GM12865 (cell line): ENCODE results near the gene ZNF280D.

ENCODE experiments used
- DNase-seq: peaks from one replicate; pipeline ENCODE4 v3.0.0; 2010; ENCODE audit warnings: low read depth
- H3K4me3 ChIP-seq: 2 replicates; pipeline ENCODE4 v1.5.1; 2011; ENCODE audit warnings: mild to moderate bottlenecking, low read depth, low read length, control low read depth
- TF ChIP-seq, protein P1 (sequence below): IDR thresholded peaks from 2 replicates; pipeline ENCODE4 v1.5.1; 2011; ENCODE audit warnings: low read length, control low read depth, low read depth, inconsistent platforms; ENCODE audit not compliant: insufficient read depth; ENCODE audit errors: missing control alignments

Gene ZNF280D

DNA sequence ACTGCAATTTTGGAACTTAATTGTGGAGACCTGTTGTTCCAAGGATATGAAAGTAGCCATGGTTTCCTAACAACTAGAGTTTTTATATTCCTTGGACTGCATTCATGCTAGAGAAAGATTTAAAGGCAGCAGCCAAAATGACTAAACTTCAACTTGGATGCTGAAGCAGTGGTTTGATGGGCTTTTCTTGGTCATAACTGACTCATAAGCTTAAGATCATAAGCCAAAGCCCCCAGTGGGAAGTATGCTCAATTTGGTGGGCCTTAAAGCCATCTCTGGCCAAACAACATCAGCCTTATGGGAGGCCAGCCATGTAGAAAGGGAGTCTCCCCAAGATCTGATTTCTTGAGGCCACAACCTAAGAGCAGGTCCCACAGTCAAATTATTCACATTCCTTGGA is 80.2 kb downstream of the ZNF280D start:
- DNase-seq, result no peak
- no peak overlapping the region for H3K4me3 ChIP-seq
- TF ChIP-seq, protein P1, sequence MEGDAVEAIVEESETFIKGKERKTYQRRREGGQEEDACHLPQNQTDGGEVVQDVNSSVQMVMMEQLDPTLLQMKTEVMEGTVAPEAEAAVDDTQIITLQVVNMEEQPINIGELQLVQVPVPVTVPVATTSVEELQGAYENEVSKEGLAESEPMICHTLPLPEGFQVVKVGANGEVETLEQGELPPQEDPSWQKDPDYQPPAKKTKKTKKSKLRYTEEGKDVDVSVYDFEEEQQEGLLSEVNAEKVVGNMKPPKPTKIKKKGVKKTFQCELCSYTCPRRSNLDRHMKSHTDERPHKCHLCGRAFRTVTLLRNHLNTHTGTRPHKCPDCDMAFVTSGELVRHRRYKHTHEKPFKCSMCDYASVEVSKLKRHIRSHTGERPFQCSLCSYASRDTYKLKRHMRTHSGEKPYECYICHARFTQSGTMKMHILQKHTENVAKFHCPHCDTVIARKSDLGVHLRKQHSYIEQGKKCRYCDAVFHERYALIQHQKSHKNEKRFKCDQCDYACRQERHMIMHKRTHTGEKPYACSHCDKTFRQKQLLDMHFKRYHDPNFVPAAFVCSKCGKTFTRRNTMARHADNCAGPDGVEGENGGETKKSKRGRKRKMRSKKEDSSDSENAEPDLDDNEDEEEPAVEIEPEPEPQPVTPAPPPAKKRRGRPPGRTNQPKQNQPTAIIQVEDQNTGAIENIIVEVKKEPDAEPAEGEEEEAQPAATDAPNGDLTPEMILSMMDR, result no peak

DNA sequence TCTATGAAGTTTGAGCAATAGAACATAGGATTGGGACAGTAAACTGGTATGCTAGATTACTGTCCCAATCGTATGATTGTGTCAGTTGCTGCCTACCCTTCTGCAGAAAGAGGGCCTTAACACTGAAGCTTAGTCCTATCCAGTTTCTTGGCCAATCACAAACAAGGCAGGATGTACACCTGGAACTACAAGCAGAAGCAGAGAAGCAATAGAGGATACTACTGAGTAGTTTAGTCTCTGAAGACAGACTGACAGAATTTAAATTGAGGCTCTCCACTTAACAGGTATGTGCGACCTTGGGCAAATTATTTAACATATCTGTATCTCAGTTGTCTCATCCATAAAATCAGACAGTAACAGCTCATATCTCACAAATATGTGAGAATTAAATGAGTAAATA is 85.0 kb downstream of the ZNF280D start:
- TF ChIP-seq, protein P1, result no peak
- no peak overlapping the region for H3K4me3 ChIP-seq
- DNase-seq, result no peak

DNA sequence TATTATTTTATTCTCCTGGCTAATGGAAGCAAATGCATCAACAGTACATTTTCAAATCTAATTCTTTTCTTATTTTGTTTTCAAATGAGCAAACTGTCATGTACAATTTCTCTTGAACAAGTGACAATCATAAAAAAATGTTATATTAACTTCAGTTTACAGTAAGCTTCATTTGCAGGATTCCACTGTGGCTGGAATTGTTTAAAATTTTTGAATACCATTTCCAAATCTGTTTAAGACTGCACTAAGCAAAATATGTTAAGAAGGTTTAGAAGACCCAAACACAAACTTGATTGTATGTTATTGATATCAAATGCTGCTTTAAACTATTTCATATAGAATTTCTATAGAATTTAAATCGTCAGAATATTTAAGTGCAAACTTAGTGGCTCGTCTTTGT is 92.8 kb downstream of the ZNF280D start:
- no peak overlapping the region for H3K4me3 ChIP-seq
- no peak for DNase-seq
- TF ChIP-seq, protein P1, result no peak

- no peak for DNase-seq
- TF ChIP-seq, protein P1, result no peak
- no peak overlapping the region for H3K4me3 ChIP-seq
Measured at GRCh38 chr15:56640127-56640526, 93.2 kb downstream of the ZNF280D start.

DNA sequence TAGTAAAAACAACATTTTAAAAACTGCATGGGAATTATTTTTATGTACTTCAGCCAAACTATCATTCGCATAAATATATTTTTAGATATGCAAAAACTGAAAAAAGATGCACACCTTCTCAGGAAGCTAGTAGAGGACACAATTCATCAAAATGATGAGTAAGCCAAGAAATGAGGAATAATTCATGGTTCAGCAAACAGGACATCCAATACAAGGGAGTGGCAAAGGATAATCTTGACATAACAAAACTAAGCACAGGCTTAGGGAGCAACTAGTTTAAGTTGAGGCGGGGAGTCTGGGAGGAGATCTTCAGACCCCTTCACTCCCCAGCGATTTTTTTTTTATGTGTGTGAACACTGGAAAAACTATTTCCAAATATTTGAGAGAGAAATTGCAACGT is 93.7 kb downstream of the ZNF280D start:
- TF ChIP-seq, protein P1, result no peak
- H3K4me3 ChIP-seq, result no peak overlapping the region
- no peak for DNase-seq

DNA sequence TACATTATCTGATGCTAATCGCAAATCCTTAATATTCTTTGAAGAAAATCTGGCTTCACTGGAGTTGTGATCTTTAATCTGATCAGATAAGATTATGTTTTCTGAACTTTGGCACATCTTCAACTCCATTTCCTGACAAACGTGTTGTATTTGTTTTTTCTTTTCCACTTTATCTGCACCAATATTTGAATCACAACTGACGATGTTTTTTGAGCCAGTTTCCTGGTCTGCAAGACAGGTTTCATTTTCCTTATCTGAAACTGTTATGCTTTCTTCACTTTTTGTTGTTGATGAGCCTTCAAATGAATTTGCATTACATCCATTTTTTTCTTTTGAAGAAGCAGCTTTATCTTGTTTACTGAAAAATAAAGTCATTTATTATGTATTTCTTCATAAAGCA is 101.5 kb downstream of the ZNF280D start:
- TF ChIP-seq, protein P1, result no peak
- no peak for DNase-seq
- H3K4me3 ChIP-seq, result no peak overlapping the region

- DNase-seq, result no peak
- TF ChIP-seq, protein P1, result no peak
- H3K4me3 ChIP-seq, result no peak overlapping the region
Measured at GRCh38 chr15:56628893-56629532, 104.3 kb downstream of the ZNF280D start.
